ENCODE data around the gene PASD1.

DNA sequence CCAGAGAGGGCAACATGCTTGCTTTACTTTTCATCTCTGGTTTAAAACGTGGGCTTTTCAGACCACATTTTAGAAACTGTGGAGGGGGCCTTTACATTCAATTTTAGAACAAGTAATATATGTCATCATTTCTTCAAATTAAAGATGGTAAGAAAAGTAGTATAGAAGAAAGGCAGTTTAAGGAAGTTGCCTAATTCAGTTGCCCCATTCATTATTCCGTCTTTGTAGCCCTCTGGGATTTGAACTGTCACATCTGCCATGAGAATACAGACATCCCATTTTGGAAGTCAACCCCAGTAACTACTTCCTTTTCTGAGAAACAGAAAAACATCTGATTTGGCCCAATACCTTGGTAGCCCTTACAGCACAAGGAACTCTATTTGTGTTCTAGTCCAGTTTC lies 61.2 kb downstream of the PASD1 start:
- TF ChIP-seq POLR2AphosphoS5 (IDR thresholded peaks at IDR 0.05; ENCODE audit: low read depth, low read length) = no peak
- TF ChIP-seq, protein P1, sequence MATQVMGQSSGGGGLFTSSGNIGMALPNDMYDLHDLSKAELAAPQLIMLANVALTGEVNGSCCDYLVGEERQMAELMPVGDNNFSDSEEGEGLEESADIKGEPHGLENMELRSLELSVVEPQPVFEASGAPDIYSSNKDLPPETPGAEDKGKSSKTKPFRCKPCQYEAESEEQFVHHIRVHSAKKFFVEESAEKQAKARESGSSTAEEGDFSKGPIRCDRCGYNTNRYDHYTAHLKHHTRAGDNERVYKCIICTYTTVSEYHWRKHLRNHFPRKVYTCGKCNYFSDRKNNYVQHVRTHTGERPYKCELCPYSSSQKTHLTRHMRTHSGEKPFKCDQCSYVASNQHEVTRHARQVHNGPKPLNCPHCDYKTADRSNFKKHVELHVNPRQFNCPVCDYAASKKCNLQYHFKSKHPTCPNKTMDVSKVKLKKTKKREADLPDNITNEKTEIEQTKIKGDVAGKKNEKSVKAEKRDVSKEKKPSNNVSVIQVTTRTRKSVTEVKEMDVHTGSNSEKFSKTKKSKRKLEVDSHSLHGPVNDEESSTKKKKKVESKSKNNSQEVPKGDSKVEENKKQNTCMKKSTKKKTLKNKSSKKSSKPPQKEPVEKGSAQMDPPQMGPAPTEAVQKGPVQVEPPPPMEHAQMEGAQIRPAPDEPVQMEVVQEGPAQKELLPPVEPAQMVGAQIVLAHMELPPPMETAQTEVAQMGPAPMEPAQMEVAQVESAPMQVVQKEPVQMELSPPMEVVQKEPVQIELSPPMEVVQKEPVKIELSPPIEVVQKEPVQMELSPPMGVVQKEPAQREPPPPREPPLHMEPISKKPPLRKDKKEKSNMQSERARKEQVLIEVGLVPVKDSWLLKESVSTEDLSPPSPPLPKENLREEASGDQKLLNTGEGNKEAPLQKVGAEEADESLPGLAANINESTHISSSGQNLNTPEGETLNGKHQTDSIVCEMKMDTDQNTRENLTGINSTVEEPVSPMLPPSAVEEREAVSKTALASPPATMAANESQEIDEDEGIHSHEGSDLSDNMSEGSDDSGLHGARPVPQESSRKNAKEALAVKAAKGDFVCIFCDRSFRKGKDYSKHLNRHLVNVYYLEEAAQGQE (IDR thresholded peaks at IDR 0.05; ENCODE audit: insufficient read depth in 1 of 2, low read depth in 2 of 2, low read length in 2 of 2) = no peak
